AG20443 (cell line): ENCODE data around the gene ZFP57.
"Not testable (repeated sequence)": the region's sequence is repeated elsewhere in the genome, so short reads cannot be mapped to it uniquely, and the experiment has no call there.

Experiments
- DNase-seq: peaks from one replicate; pipeline ENCODE4 v3.0.0; 2012; ENCODE audit warnings: low spot score, mixed read lengths

Gene ZFP57

GRCh38 chr6:29696147-29697125 is 15.5 kb upstream of the ZFP57 start:
- DNase-seq = peak; percentile 54

GRCh38 chr6:29694637-29695036 is 13.7 kb upstream of the ZFP57 start:
- DNase-seq = no peak

- no peak for DNase-seq
These were observed 4.9 kb upstream of the ZFP57 start for GRCh38 chr6:29685718-29686326.

- no peak for DNase-seq
These were observed 859 bp upstream of the ZFP57 start for GRCh38 chr6:29681811-29682210.

- DNase-seq = no peak
These were observed 536 bp downstream of the ZFP57 start for GRCh38 chr6:29680416-29680815.

GRCh38 chr6:29679962-29680361 is 990 bp downstream of the ZFP57 start:
- DNase-seq = no peak

- no peak for DNase-seq
These were observed 2.8 kb downstream of the ZFP57 start for GRCh38 chr6:29678114-29678513.

- no peak for DNase-seq
These were observed 3.9 kb downstream of the ZFP57 start for GRCh38 chr6:29676981-29677601.

GRCh38 chr6:29675561-29675960 is 5.4 kb downstream of the ZFP57 start:
- no peak for DNase-seq

- DNase-seq = no peak
These were observed 6.9 kb downstream of the ZFP57 start for GRCh38 chr6:29674008-29674407.

GRCh38 chr6:29673161-29673560 is 7.8 kb downstream of the ZFP57 start:
- no peak for DNase-seq

- not testable (repeated sequence) for DNase-seq
These were observed 8.8 kb downstream of the ZFP57 start for GRCh38 chr6:29672116-29672515.

- no peak for DNase-seq
These were observed 9.9 kb downstream of the ZFP57 start for GRCh38 chr6:29671026-29671425.

- DNase-seq = no peak
These were observed 13.8 kb downstream of the ZFP57 start for GRCh38 chr6:29667158-29667557.

- DNase-seq = no peak
These were observed 14.2 kb downstream of the ZFP57 start for GRCh38 chr6:29666826-29667130.

GRCh38 chr6:29665942-29666825 is 14.8 kb downstream of the ZFP57 start:
- DNase-seq = no peak

- no peak for DNase-seq
These were observed 17.5 kb downstream of the ZFP57 start for GRCh38 chr6:29663300-29664042.

- not testable (repeated sequence) for DNase-seq
These were observed 19.3 kb downstream of the ZFP57 start for GRCh38 chr6:29661502-29662141.

- DNase-seq = no peak
These were observed 19.9 kb downstream of the ZFP57 start for GRCh38 chr6:29661071-29661470.

- DNase-seq = no peak
These were observed 24.2 kb downstream of the ZFP57 start, which contains the start of gene MOG for GRCh38 chr6:29656798-29657197. Gene MOG (plus strand): TSS chr6:29657092. CDS start chr6:29657210, 118 bp downstream.

- DNase-seq = no peak
These were observed 24.8 kb downstream of the ZFP57 start for GRCh38 chr6:29656157-29656556.
